Mesenchymal stem cell (in vitro differentiated cells and primary cell): Measurements from ENCODE around the gene SCAF8.
"Not testable (repeated sequence)": the region's sequence is repeated elsewhere in the genome, so short reads cannot be mapped to it uniquely, and the experiment has no call there.

Source experiments
- DNase-seq: peaks from one replicate; pipeline ENCODE4 v3.0.0-alpha.2; 2013
- H2AFZ ChIP-seq: one replicate; pipeline ENCODE4 v1.6.1; 2013; ENCODE audit warnings: low read depth, mild to moderate bottlenecking, control low read depth, inconsistent platforms, low read length, moderate library complexity
- H2AK5ac ChIP-seq: 2 replicates; pipeline ENCODE4 v1.6.1; 2013; ENCODE audit warnings: low read length, moderate library complexity, mild to moderate bottlenecking, inconsistent platforms; ENCODE audit not compliant: severe bottlenecking
- H2BK120ac ChIP-seq: one replicate; pipeline ENCODE4 v1.6.1; 2013; ENCODE audit warnings: low read depth, mild to moderate bottlenecking, inconsistent platforms, low read length, moderate library complexity
- H2BK12ac ChIP-seq, 2 experiments: one replicate each; pipeline ENCODE4 v1.6.1; 2013; ENCODE audit warnings: inconsistent platforms in 2 of 2, low read length in 2 of 2, mild to moderate bottlenecking in 2 of 2, moderate library complexity in 2 of 2, control low read depth in 1 of 2
- H2BK15ac ChIP-seq: one replicate; pipeline ENCODE4 v1.6.1; 2013; ENCODE audit warnings: mild to moderate bottlenecking, low read depth, inconsistent platforms; ENCODE audit not compliant: poor library complexity, severe bottlenecking
- H2BK5ac ChIP-seq: 2 replicates; pipeline ENCODE4 v1.6.1; 2013; ENCODE audit warnings: low read depth, mild to moderate bottlenecking, low read length, control low read depth, inconsistent platforms; ENCODE audit not compliant: poor library complexity, severe bottlenecking
- H3K14ac ChIP-seq, 2 experiments: one replicate each; pipeline ENCODE4 v1.6.1; 2013; ENCODE audit warnings: inconsistent platforms in 2 of 2, low read length in 2 of 2, control low read depth in 1 of 2, mild to moderate bottlenecking in 1 of 2, moderate library complexity in 1 of 2
- H3K18ac ChIP-seq, 2 experiments: one replicate each; pipeline ENCODE4 v1.6.1; 2013; ENCODE audit warnings: inconsistent platforms in 2 of 2, low read length in 2 of 2, control low read depth in 1 of 2, low read depth in 1 of 2, mild to moderate bottlenecking in 1 of 2
- H3K23ac ChIP-seq, 2 experiments: one replicate each; pipeline ENCODE4 v1.6.1; 2013; ENCODE audit warnings: inconsistent platforms in 2 of 2, low read length in 2 of 2, mild to moderate bottlenecking in 2 of 2, moderate library complexity in 2 of 2, control low read depth in 1 of 2
- H3K27ac ChIP-seq: 2 replicates; pipeline ENCODE4 v1.5.1; 2013; ENCODE audit warnings: mild to moderate bottlenecking, moderate library complexity, low read length, control low read depth, inconsistent platforms; ENCODE audit not compliant: poor library complexity, severe bottlenecking
- H3K27me3 ChIP-seq, 2 experiments: 2 replicates each; pipeline versions ENCODE4 v1.6.1 to v1.7.0; 2013; ENCODE audit warnings: low read length in 2 of 2, mild to moderate bottlenecking in 2 of 2, moderate library complexity in 2 of 2, control low read depth in 1 of 2, inconsistent platforms in 1 of 2; ENCODE audit not compliant: control insufficient read depth in 1 of 2, insufficient read depth in 1 of 2
- H3K36me3 ChIP-seq, 2 experiments: 2 replicates each; pipeline versions ENCODE4 v1.6.1 to v1.7.0; 2013; ENCODE audit warnings: low read length in 2 of 2, control low read depth in 1 of 2, inconsistent platforms in 1 of 2, low read depth in 1 of 2, mild to moderate bottlenecking in 1 of 2; ENCODE audit not compliant: insufficient read depth in 2 of 2, control insufficient read depth in 1 of 2
- H3K4ac ChIP-seq, 2 experiments: one replicate each; pipeline ENCODE4 v1.6.1; 2013; ENCODE audit warnings: inconsistent platforms in 2 of 2, low read length in 2 of 2, mild to moderate bottlenecking in 2 of 2, moderate library complexity in 2 of 2, control low read depth in 1 of 2, low read depth in 1 of 2
- H3K4me1 ChIP-seq: 2 replicates; pipeline ENCODE4 v1.6.1; 2013; ENCODE audit warnings: low read depth, low read length, control low read depth; ENCODE audit not compliant: control insufficient read depth, insufficient read depth
- H3K4me2 ChIP-seq: 2 replicates; pipeline ENCODE4 v1.6.1; 2013; ENCODE audit warnings: low read length, mild to moderate bottlenecking, inconsistent platforms; ENCODE audit not compliant: poor library complexity, severe bottlenecking
- H3K4me3 ChIP-seq, 2 experiments: 2 replicates each; pipeline versions ENCODE4 v1.5.1 to v1.7.0; 2013; ENCODE audit warnings: low read length in 2 of 2, mild to moderate bottlenecking in 2 of 2, control low read depth in 1 of 2, low read depth in 1 of 2; ENCODE audit not compliant: insufficient read depth in 1 of 2
- H3K79me1 ChIP-seq: replicated peaks from 2 replicates; pipeline ENCODE4 v1.6.1; 2013; ENCODE audit warnings: mild to moderate bottlenecking, control low read depth, low read length, inconsistent platforms; ENCODE audit not compliant: poor library complexity, severe bottlenecking
- H3K9ac ChIP-seq: 2 replicates; pipeline ENCODE4 v1.7.0; 2013; ENCODE audit warnings: mild to moderate bottlenecking, low read length, moderate library complexity
- H3K9me3 ChIP-seq: 2 replicates; pipeline ENCODE4 v1.7.0; 2013; ENCODE audit warnings: mild to moderate bottlenecking, low read length; ENCODE audit not compliant: control insufficient read depth
- H4K8ac ChIP-seq: one replicate; pipeline ENCODE4 v1.6.1; 2013; ENCODE audit warnings: inconsistent platforms, mild to moderate bottlenecking, low read length, moderate library complexity
- H4K91ac ChIP-seq: one replicate; pipeline ENCODE4 v1.6.1; 2013; ENCODE audit warnings: mild to moderate bottlenecking, low read length, inconsistent platforms
- WGBS: methylation state at CpG from one replicate; pipeline ENCODE4 v1.1.7; 2013; ENCODE audit warnings: mixed read lengths; 5-methylcytosine and 5-hydroxymethylcytosine counted together

SCAF8 gene

GRCh38 chr6:154716350-154716749, 16.9 kb upstream of the SCAF8 start:
- H4K91ac ChIP-seq, H3K9ac ChIP-seq, H3K23ac ChIP-seq, H3K4me1 ChIP-seq, H3K4me2 ChIP-seq, H3K14ac ChIP-seq, H3K9me3 ChIP-seq, H2BK15ac ChIP-seq, H2AK5ac ChIP-seq, H3K79me1 ChIP-seq, H2BK12ac ChIP-seq, DNase-seq, H3K4ac ChIP-seq, H3K36me3 ChIP-seq, H3K27me3 ChIP-seq, H2BK5ac ChIP-seq, H4K8ac ChIP-seq, H3K27ac ChIP-seq, H2BK120ac ChIP-seq, H3K4me3 ChIP-seq, H2AFZ ChIP-seq, H3K18ac ChIP-seq: not testable (repeated sequence)
- WGBS = 90% methylated on average over 6 of the region's 8 CpGs

- Histone ChIP-seq H4K8ac (no peak overlapping the region), H2BK15ac (no peak overlapping the region), H3K18ac (no peak overlapping the region), H3K79me1 (no peaks in the 10 kb centered on the region), H3K27ac (no peak overlapping the region), H2AFZ (no peak overlapping the region), H2AK5ac (no peak overlapping the region), H3K36me3 (no peaks in the 10 kb centered on the region), H3K4me3 (no peak overlapping the region), H3K27me3 (no peaks in the 10 kb centered on the region), H3K9me3 (peaks cover 5% of the 10 kb centered on the region), H3K4me2 (no peak overlapping the region), H3K14ac (no peak overlapping the region), H2BK120ac (no peak overlapping the region), H4K91ac (no peak overlapping the region), H3K23ac (no peak overlapping the region), H2BK12ac (no peak overlapping the region), H3K4ac (no peak overlapping the region), H3K4me1 (peaks cover 2% of the 10 kb centered on the region), H2BK5ac (no peak overlapping the region), H3K9ac (no peak overlapping the region)
- WGBS = 96% methylated on average over 4 of the region's 4 CpGs
- DNase-seq = no peak
Observed at GRCh38 chr6:154719433-154719832, 13.8 kb upstream of the SCAF8 start.

- no peaks in the 10 kb centered on the region for H3K27me3 ChIP-seq
Observed at GRCh38 chr6:154719854-154720253, 13.4 kb upstream of the SCAF8 start.

GRCh38 chr6:154721460-154721859, 11.8 kb upstream of the SCAF8 start:
- Histone ChIP-seq H4K8ac (no peak overlapping the region), H3K4ac (no peak overlapping the region), H3K79me1 (no peaks in the 10 kb centered on the region), H2AK5ac (no peak overlapping the region), H4K91ac (no peak overlapping the region), H3K27ac (no peak overlapping the region), H2BK15ac (no peak overlapping the region), H2AFZ (no peak overlapping the region), H2BK5ac (no peak overlapping the region), H3K4me1 (peaks cover 2% of the 10 kb centered on the region), H3K36me3 (no peaks in the 10 kb centered on the region), H3K23ac (no peak overlapping the region), H3K9me3 (peaks cover 5% of the 10 kb centered on the region), H3K14ac (no peak overlapping the region), H3K4me3 (no peak overlapping the region), H3K18ac (no peak overlapping the region), H2BK12ac (no peak overlapping the region), H3K27me3 (no peaks in the 10 kb centered on the region), H2BK120ac (no peak overlapping the region), H3K4me2 (no peak overlapping the region), H3K9ac (no peak overlapping the region)
- 85% methylated on average over 4 of the region's 6 CpGs for WGBS
- peak; percentile 51 for DNase-seq

More at GRCh38 chr6:154719854-154720253, 13.4 kb upstream of the SCAF8 start:
- no peak overlapping the region for H2BK5ac ChIP-seq
- H3K36me3 ChIP-seq = no peaks in the 10 kb centered on the region
- peaks cover 5% of the 10 kb centered on the region for H3K9me3 ChIP-seq
- H2AFZ ChIP-seq = no peak overlapping the region
- no peak overlapping the region for H3K4ac ChIP-seq
- no peak overlapping the region for H3K27ac ChIP-seq
- H3K4me3 ChIP-seq = no peak overlapping the region
- no peak for DNase-seq
- H2BK15ac ChIP-seq = no peak overlapping the region
- WGBS = no CpG with 5 or more reads among the region's 1 CpG
- no peaks in the 10 kb centered on the region for H3K79me1 ChIP-seq
- H4K8ac ChIP-seq = no peak overlapping the region
- H2AK5ac ChIP-seq = no peak overlapping the region
- H2BK12ac ChIP-seq = no peak overlapping the region
- H3K18ac ChIP-seq = no peak overlapping the region
- H3K23ac ChIP-seq = no peak overlapping the region
- no peak overlapping the region for H3K4me2 ChIP-seq
- no peak overlapping the region for H3K9ac ChIP-seq
- H4K91ac ChIP-seq = no peak overlapping the region
- no peak overlapping the region for H3K14ac ChIP-seq
- no peak overlapping the region for H2BK120ac ChIP-seq
- H3K4me1 ChIP-seq = peaks cover 2% of the 10 kb centered on the region
